ENCODE measurements around the gene SPTBN5.

The SPTBN5 gene

DNA sequence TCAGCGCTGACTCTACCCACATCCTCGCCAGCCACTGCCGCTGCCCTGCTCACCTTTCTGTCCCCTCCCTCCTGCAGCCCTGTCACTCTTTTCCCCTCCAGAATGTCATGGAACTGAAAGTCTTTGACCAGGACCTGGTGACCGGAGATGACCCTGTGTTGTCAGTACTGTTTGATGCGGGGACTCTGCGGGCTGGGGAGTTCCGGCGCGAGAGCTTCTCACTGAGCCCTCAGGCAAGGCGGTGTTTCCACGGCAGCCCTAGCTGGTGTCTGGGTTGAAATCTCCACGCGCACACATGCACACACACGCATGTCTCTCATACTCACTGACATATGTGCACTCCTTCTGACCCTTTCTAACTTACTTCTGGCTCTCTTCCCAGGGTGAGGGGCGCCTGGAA lies 53.2 kb downstream of the SPTBN5 start:
- no peak for ATAC-seq

DNA sequence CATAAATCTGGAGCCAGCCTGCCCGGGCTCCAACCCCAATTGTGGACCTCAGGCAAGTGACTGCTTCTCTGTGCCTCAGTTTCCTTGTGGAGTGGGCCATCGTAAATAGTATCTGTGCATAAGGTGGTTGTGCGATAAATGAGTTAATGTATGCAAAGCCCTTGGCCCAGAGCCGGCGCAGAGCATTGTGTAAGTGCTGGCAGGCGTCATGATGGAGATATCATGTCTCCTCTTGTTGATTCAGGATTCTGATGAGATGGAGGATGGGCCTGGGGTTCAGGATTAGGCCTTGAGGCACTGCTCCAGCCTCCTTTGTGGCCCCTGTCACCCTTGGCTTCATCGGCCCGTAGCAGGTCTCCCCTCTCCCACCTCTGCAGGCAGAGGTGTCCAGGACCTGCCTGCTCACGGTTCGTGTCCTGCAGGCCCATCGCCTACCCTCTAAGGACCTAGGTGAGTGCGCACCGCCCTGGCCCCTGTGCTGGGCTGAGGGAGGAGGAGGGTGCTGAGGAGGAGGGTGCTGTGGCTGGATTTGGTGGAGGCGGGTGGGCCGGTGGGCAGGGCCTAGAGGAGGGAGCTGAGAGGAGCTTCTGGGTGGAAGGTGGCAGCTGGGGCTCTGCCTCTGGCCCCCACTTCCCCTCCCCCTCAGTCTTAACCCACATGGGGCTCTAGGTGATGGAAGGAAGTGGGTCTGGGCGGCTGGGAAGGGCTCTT lies 53.9 kb downstream of the SPTBN5 start:
- TF ChIP-seq ARNTL (CRISPR knock-in tag; IDR thresholded peaks at IDR 0.05; ENCODE audit: borderline replicate concordance, low read depth) = no peak
- TF ChIP-seq, protein P1, sequence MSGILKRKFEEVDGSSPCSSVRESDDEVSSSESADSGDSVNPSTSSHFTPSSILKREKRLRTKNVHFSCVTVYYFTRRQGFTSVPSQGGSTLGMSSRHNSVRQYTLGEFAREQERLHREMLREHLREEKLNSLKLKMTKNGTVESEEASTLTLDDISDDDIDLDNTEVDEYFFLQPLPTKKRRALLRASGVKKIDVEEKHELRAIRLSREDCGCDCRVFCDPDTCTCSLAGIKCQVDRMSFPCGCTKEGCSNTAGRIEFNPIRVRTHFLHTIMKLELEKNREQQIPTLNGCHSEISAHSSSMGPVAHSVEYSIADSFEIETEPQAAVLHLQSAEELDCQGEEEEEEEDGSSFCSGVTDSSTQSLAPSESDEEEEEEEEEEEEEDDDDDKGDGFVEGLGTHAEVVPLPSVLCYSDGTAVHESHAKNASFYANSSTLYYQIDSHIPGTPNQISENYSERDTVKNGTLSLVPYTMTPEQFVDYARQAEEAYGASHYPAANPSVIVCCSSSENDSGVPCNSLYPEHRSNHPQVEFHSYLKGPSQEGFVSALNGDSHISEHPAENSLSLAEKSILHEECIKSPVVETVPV (CRISPR knock-in tag; IDR thresholded peaks at IDR 0.05) = no peak
- TF ChIP-seq ZC3H10 (CRISPR knock-in tag; IDR thresholded peaks at IDR 0.05) = no peak
- no peak for TF ChIP-seq CSDC2 (CRISPR knock-in tag; IDR thresholded peaks at IDR 0.05)
- no peak for TF ChIP-seq ZNF565 (CRISPR knock-in tag; conservative IDR thresholded peaks at IDR 0.05; ENCODE audit: low read depth)
- no peak for TF ChIP-seq TOX (CRISPR knock-in tag; IDR thresholded peaks at IDR 0.05; ENCODE audit: borderline replicate concordance)
- TF ChIP-seq ZFP30 (CRISPR knock-in tag; IDR thresholded peaks at IDR 0.05) = no peak
- TF ChIP-seq ISL1 (CRISPR knock-in tag; IDR thresholded peaks at IDR 0.05) = no peak
- no peak for TF ChIP-seq OSR1 (CRISPR knock-in tag; IDR thresholded peaks at IDR 0.05)
- TF ChIP-seq, protein P2, sequence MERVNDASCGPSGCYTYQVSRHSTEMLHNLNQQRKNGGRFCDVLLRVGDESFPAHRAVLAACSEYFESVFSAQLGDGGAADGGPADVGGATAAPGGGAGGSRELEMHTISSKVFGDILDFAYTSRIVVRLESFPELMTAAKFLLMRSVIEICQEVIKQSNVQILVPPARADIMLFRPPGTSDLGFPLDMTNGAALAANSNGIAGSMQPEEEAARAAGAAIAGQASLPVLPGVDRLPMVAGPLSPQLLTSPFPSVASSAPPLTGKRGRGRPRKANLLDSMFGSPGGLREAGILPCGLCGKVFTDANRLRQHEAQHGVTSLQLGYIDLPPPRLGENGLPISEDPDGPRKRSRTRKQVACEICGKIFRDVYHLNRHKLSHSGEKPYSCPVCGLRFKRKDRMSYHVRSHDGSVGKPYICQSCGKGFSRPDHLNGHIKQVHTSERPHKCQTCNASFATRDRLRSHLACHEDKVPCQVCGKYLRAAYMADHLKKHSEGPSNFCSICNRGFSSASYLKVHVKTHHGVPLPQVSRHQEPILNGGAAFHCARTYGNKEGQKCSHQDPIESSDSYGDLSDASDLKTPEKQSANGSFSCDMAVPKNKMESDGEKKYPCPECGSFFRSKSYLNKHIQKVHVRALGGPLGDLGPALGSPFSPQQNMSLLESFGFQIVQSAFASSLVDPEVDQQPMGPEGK (CRISPR knock-in tag; IDR thresholded peaks at IDR 0.05; ENCODE audit: borderline replicate concordance) = no peak
- TF ChIP-seq BACH2 (CRISPR knock-in tag; IDR thresholded peaks at IDR 0.05; ENCODE audit: borderline replicate concordance) = no peak
- TF ChIP-seq TCF4 (CRISPR knock-in tag; IDR thresholded peaks at IDR 0.05; ENCODE audit: borderline replicate concordance) = no peak
- no peak for TF ChIP-seq GLIS3 (CRISPR knock-in tag; IDR thresholded peaks at IDR 0.05)
- TF ChIP-seq RARB (CRISPR knock-in tag; IDR thresholded peaks at IDR 0.05) = no peak
- TF ChIP-seq SNAI2 (CRISPR knock-in tag; IDR thresholded peaks at IDR 0.05) = no peak
- TF ChIP-seq PPARA (CRISPR knock-in tag; IDR thresholded peaks at IDR 0.05; ENCODE audit: borderline replicate concordance) = no peak
- TF ChIP-seq, protein P3, sequence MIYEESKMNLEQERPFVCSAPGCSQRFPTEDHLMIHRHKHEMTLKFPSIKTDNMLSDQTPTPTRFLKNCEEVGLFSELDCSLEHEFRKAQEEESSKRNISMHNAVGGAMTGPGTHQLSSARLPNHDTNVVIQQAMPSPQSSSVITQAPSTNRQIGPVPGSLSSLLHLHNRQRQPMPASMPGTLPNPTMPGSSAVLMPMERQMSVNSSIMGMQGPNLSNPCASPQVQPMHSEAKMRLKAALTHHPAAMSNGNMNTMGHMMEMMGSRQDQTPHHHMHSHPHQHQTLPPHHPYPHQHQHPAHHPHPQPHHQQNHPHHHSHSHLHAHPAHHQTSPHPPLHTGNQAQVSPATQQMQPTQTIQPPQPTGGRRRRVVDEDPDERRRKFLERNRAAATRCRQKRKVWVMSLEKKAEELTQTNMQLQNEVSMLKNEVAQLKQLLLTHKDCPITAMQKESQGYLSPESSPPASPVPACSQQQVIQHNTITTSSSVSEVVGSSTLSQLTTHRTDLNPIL (CRISPR knock-in tag; IDR thresholded peaks at IDR 0.05; ENCODE audit: low read depth) = no peak
- no peak for TF ChIP-seq ZNF70 (CRISPR knock-in tag; IDR thresholded peaks at IDR 0.05)
- ATAC-seq = no peak

More for the DNA sequence above, 53.2 kb downstream of the SPTBN5 start:
- TF ChIP-seq PPARA (CRISPR knock-in tag; IDR thresholded peaks at IDR 0.05; ENCODE audit: borderline replicate concordance) (no peak), ZNF8 (CRISPR knock-in tag; IDR thresholded peaks at IDR 0.05) (no peak), ARNTL (CRISPR knock-in tag; IDR thresholded peaks at IDR 0.05; ENCODE audit: borderline replicate concordance, low read depth) (no peak), RARB (CRISPR knock-in tag; IDR thresholded peaks at IDR 0.05) (no peak), ZFP30 (CRISPR knock-in tag; IDR thresholded peaks at IDR 0.05) (no peak), ZNF565 (CRISPR knock-in tag; conservative IDR thresholded peaks at IDR 0.05; ENCODE audit: low read depth) (no peak), ZC3H10 (CRISPR knock-in tag; IDR thresholded peaks at IDR 0.05) (no peak), TOX (CRISPR knock-in tag; IDR thresholded peaks at IDR 0.05; ENCODE audit: borderline replicate concordance) (no peak), ZFP3 (CRISPR knock-in tag; IDR thresholded peaks at IDR 0.05) (no peak), BACH2 (CRISPR knock-in tag; IDR thresholded peaks at IDR 0.05; ENCODE audit: borderline replicate concordance) (no peak), TCF4 (CRISPR knock-in tag; IDR thresholded peaks at IDR 0.05; ENCODE audit: borderline replicate concordance) (no peak), GLIS3 (CRISPR knock-in tag; IDR thresholded peaks at IDR 0.05) (no peak)
- TF ChIP-seq, protein P2 (CRISPR knock-in tag; IDR thresholded peaks at IDR 0.05; ENCODE audit: borderline replicate concordance) = no peak
- TF ChIP-seq, protein P4, sequence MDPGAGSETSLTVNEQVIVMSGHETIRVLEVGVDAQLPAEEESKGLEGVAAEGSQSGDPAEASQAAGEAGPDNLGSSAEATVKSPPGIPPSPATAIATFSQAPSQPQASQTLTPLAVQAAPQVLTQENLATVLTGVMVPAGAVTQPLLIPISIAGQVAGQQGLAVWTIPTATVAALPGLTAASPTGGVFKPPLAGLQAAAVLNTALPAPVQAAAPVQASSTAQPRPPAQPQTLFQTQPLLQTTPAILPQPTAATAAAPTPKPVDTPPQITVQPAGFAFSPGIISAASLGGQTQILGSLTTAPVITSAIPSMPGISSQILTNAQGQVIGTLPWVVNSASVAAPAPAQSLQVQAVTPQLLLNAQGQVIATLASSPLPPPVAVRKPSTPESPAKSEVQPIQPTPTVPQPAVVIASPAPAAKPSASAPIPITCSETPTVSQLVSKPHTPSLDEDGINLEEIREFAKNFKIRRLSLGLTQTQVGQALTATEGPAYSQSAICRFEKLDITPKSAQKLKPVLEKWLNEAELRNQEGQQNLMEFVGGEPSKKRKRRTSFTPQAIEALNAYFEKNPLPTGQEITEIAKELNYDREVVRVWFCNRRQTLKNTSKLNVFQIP (CRISPR knock-in tag; IDR thresholded peaks at IDR 0.05; ENCODE audit: borderline replicate concordance, low read depth) = no peak
